ENCODE results near the gene TMEM190. TPM values are rescaled to one million over a fixed set of nuclear protein-coding genes. Genes with fewer than 3 reads are reported as not detected.

Gene TMEM190
- total and polyA plus RNA-seq, 9 of the 15 experiments (the other 6 are each of a cell fraction or from before 2014, with no cell fraction given): not detected

DNA sequence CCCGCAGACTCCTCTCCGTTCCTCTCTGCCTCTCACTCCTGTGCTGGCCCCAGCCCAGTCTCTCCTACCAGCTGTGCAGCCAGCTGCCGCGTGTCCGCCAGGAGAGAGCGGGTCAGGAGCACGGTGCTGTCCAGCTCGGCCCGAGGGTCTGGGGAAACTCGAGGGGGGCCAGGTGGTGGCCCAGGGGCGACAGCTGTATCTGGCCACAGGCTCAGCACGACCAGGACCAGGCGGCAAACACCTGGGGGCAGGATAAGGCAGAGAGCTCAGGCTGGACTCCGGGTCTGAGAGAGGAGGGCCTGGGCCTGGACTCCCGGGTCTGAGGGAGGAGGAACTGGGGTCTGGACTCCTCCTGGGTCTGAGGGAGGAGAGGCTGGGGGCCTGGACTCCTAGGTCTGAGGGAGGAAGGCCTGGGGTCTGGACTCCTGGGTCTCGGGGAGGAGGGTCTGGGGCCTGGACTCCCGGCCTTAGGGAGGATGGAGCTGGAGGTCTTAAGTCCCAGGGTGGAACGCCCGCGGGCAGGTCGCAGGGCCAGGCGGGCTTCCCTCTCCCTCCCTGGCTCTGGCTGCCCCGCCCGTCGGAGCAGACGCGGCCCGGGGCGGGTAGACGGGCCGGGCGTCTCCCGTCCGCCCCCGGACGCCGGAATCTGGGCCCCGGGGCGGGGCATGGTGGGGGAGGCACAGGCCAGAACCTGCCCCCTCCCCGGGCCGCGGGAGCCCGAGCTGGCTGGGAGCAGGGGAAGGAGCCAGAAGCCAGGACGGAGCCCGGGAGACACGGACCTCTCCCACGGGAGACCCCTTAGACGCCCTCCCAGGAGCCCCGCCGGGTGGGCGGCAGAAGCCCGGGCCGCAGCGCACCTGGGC, 7.7 kb upstream of the TMEM190 start (continued):
- TF ChIP-seq, protein P1, sequence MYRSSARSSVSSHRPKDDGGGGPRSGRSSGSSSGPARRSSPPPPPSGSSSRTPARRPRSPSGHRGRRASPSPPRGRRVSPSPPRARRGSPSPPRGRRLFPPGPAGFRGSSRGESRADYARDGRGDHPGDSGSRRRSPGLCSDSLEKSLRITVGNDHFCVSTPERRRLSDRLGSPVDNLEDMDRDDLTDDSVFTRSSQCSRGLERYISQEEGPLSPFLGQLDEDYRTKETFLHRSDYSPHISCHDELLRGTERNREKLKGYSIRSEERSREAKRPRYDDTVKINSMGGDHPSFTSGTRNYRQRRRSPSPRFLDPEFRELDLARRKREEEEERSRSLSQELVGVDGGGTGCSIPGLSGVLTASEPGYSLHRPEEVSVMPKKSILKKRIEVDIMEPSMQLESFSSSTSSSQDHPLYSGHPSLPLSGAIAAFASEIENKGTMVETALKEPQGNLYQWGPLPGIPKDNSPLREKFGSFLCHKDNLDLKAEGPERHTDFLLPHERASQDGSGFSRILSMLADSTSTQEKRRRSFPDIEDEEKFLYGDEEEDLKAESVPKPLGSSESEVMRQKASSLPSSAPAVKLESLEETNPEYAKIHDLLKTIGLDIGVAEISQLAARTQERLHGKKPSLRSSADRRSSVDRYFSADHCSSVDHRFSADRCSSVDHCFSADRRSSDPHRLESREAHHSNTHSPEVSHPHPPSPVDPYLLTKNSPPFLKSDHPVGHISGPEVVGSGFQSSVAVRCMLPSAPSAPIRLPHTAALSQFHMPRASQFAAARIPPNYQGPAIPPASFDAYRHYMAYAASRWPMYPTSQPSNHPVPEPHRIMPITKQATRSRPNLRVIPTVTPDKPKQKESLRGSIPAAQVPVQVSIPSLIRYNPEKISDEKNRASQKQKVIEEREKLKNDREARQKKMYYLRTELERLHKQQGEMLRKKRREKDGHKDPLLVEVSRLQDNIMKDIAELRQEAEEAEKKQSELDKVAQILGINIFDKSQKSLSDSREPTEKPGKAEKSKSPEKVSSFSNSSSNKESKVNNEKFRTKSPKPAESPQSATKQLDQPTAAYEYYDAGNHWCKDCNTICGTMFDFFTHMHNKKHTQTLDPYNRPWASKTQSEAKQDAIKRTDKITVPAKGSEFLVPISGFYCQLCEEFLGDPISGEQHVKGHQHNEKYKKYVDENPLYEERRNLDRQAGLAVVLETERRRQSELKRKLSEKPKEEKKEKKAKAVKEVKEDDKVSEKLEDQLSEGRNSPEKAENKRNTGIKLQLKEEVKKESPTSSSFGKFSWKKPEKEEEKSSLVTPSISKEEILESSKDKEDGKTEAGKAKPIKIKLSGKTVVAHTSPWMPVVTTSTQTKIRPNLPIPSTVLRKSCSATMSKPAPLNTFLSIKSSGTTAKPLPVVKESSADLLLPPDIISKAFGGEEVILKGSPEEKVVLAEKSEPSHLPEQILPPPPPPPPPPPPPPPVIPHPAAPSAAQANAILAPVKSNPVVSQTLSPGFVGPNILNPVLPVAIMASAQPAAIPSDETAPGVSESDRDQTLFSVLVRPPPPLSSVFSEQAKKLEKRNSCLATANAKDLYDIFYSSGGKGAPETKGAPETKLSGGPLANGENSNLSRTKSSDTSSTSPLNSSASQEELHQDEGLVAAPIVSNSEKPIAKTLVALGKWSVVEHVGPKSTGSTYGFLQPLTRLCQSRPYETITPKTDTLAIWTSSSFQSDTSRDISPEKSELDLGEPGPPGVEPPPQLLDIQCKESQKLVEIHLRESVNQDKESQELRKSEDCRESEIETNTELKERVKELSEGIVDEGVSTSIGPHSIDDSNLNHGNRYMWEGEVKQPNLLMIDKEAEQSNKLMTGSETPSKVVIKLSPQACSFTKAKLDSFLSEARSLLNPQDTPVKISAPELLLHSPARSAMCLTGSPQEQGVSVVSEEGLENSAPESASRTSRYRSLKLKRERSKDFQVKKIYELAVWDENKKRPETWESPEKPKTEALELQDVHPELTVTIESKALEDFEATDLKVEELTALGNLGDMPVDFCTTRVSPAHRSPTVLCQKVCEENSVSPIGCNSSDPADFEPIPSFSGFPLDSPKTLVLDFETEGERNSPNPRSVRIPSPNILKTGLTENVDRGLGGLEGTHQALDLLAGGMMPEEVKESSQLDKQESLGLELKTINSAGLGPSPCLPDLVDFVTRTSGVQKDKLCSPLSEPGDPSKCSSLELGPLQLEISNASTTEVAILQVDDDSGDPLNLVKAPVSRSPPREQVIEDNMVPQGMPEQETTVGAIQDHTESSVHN (IDR thresholded peaks at IDR 0.05; ENCODE audit: borderline replicate concordance in 1 of 2, low read depth in 1 of 2): no peak
- TF ChIP-seq FIP1L1 (IDR thresholded peaks at IDR 0.05; ENCODE audit: low read depth, low read length, poor library complexity, severe bottlenecking): no peak
- no peak for TF ChIP-seq ZNF316 (IDR thresholded peaks at IDR 0.05)
- TF ChIP-seq ZNF589 (CRISPR knock-in tag; IDR thresholded peaks at IDR 0.05; ENCODE audit: low read depth): no peak
- peak; percentile 40; the same call in 1 of the 2 replicates for TF ChIP-seq NFIC (IDR thresholded peaks at IDR 0.05)
- TF ChIP-seq ZNF239 (CRISPR knock-in tag; IDR thresholded peaks at IDR 0.05): no peak
- no peak for TF ChIP-seq HMG20B (CRISPR knock-in tag; IDR thresholded peaks at IDR 0.05)
- TF ChIP-seq ZNF224 (CRISPR knock-in tag; IDR thresholded peaks at IDR 0.05): no peak
- no peak for TF ChIP-seq TOE1 (IDR thresholded peaks at IDR 0.05; ENCODE audit: borderline replicate concordance)
- no peak for TF ChIP-seq TOE1 (CRISPR knock-in tag; IDR thresholded peaks at IDR 0.05; ENCODE audit: borderline replicate concordance, low read depth)
- TF ChIP-seq CXXC5 (CRISPR knock-in tag; IDR thresholded peaks at IDR 0.05): peak; percentile 39
- TF ChIP-seq ZNF347 (CRISPR knock-in tag; IDR thresholded peaks at IDR 0.05; ENCODE audit: low read depth): no peak
- TF ChIP-seq ZBTB7A (IDR thresholded peaks at IDR 0.05; ENCODE audit: borderline replicate concordance, control insufficient read depth, low read depth, low read length): peak; percentile 74
- TF ChIP-seq DACH1 (IDR thresholded peaks at IDR 0.05; ENCODE audit: partially characterized antibody): no peak
- TF ChIP-seq THRAP3 (IDR thresholded peaks at IDR 0.05; ENCODE audit: borderline replicate concordance): no peak
- TF ChIP-seq FOXM1 (IDR thresholded peaks at IDR 0.05; ENCODE audit: low read depth): no peak
- no peak for TF ChIP-seq FOXM1 (CRISPR knock-in tag; IDR thresholded peaks at IDR 0.05; ENCODE audit: low read depth)
- peak; percentile 95 for TF ChIP-seq EGR1 (conservative IDR thresholded peaks at IDR 0.05)
- TF ChIP-seq ZNF175 (CRISPR knock-in tag; IDR thresholded peaks at IDR 0.05; ENCODE audit: low read depth): no peak
- TF ChIP-seq NR4A1 (CRISPR knock-in tag; IDR thresholded peaks at IDR 0.05): no peak
- TF ChIP-seq NR4A1 (tag; IDR thresholded peaks at IDR 0.05): no peak

Data from K562 (cell line).